ENCODE measurements around the gene TNRC18.

TNRC18 gene

GRCh38 chr7:5339955-5340354 lies 83.7 kb downstream of the TNRC18 start (continued):
- TF ChIP-seq, protein P1, sequence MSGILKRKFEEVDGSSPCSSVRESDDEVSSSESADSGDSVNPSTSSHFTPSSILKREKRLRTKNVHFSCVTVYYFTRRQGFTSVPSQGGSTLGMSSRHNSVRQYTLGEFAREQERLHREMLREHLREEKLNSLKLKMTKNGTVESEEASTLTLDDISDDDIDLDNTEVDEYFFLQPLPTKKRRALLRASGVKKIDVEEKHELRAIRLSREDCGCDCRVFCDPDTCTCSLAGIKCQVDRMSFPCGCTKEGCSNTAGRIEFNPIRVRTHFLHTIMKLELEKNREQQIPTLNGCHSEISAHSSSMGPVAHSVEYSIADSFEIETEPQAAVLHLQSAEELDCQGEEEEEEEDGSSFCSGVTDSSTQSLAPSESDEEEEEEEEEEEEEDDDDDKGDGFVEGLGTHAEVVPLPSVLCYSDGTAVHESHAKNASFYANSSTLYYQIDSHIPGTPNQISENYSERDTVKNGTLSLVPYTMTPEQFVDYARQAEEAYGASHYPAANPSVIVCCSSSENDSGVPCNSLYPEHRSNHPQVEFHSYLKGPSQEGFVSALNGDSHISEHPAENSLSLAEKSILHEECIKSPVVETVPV (CRISPR knock-in tag; IDR thresholded peaks at IDR 0.05): no peak
- TF ChIP-seq, protein P2, sequence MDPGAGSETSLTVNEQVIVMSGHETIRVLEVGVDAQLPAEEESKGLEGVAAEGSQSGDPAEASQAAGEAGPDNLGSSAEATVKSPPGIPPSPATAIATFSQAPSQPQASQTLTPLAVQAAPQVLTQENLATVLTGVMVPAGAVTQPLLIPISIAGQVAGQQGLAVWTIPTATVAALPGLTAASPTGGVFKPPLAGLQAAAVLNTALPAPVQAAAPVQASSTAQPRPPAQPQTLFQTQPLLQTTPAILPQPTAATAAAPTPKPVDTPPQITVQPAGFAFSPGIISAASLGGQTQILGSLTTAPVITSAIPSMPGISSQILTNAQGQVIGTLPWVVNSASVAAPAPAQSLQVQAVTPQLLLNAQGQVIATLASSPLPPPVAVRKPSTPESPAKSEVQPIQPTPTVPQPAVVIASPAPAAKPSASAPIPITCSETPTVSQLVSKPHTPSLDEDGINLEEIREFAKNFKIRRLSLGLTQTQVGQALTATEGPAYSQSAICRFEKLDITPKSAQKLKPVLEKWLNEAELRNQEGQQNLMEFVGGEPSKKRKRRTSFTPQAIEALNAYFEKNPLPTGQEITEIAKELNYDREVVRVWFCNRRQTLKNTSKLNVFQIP (CRISPR knock-in tag; IDR thresholded peaks at IDR 0.05; ENCODE audit: borderline replicate concordance, low read depth): no peak
- TF ChIP-seq PPARA (CRISPR knock-in tag; IDR thresholded peaks at IDR 0.05; ENCODE audit: borderline replicate concordance) (no peak), TOX (CRISPR knock-in tag; IDR thresholded peaks at IDR 0.05; ENCODE audit: borderline replicate concordance) (no peak)

- ATAC-seq: no peak
These were observed 86.6 kb downstream of the TNRC18 start for GRCh38 chr7:5337047-5337446.

GRCh38 chr7:5334671-5335070 lies 89.0 kb downstream of the TNRC18 start:
- ATAC-seq: no peak
- TF ChIP-seq BACH2 (CRISPR knock-in tag; IDR thresholded peaks at IDR 0.05; ENCODE audit: borderline replicate concordance) (no peak), ZC3H10 (CRISPR knock-in tag; IDR thresholded peaks at IDR 0.05) (no peak), ZFP30 (CRISPR knock-in tag; IDR thresholded peaks at IDR 0.05) (no peak)

More at GRCh38 chr7:5337047-5337446, 86.6 kb downstream of the TNRC18 start:
- TF ChIP-seq ZC3H10 (CRISPR knock-in tag; IDR thresholded peaks at IDR 0.05) (no peak), ARNTL (CRISPR knock-in tag; IDR thresholded peaks at IDR 0.05; ENCODE audit: borderline replicate concordance, low read depth) (no peak), CREB5 (CRISPR knock-in tag; IDR thresholded peaks at IDR 0.05; ENCODE audit: low read depth) (no peak), ZFP3 (CRISPR knock-in tag; IDR thresholded peaks at IDR 0.05) (no peak), CSDC2 (CRISPR knock-in tag; IDR thresholded peaks at IDR 0.05) (no peak), GLIS3 (CRISPR knock-in tag; IDR thresholded peaks at IDR 0.05) (no peak), BACH2 (CRISPR knock-in tag; IDR thresholded peaks at IDR 0.05; ENCODE audit: borderline replicate concordance) (no peak), OSR1 (CRISPR knock-in tag; IDR thresholded peaks at IDR 0.05) (no peak), SNAI2 (CRISPR knock-in tag; IDR thresholded peaks at IDR 0.05) (no peak), TOX (CRISPR knock-in tag; IDR thresholded peaks at IDR 0.05; ENCODE audit: borderline replicate concordance) (no peak), ISL1 (CRISPR knock-in tag; IDR thresholded peaks at IDR 0.05) (no peak), ZNF70 (CRISPR knock-in tag; IDR thresholded peaks at IDR 0.05) (no peak), PATZ1 (CRISPR knock-in tag; IDR thresholded peaks at IDR 0.05; ENCODE audit: borderline replicate concordance) (no peak), ZFP30 (CRISPR knock-in tag; IDR thresholded peaks at IDR 0.05) (no peak)
- TF ChIP-seq, protein P2 (CRISPR knock-in tag; IDR thresholded peaks at IDR 0.05; ENCODE audit: borderline replicate concordance, low read depth): no peak

DNA sequence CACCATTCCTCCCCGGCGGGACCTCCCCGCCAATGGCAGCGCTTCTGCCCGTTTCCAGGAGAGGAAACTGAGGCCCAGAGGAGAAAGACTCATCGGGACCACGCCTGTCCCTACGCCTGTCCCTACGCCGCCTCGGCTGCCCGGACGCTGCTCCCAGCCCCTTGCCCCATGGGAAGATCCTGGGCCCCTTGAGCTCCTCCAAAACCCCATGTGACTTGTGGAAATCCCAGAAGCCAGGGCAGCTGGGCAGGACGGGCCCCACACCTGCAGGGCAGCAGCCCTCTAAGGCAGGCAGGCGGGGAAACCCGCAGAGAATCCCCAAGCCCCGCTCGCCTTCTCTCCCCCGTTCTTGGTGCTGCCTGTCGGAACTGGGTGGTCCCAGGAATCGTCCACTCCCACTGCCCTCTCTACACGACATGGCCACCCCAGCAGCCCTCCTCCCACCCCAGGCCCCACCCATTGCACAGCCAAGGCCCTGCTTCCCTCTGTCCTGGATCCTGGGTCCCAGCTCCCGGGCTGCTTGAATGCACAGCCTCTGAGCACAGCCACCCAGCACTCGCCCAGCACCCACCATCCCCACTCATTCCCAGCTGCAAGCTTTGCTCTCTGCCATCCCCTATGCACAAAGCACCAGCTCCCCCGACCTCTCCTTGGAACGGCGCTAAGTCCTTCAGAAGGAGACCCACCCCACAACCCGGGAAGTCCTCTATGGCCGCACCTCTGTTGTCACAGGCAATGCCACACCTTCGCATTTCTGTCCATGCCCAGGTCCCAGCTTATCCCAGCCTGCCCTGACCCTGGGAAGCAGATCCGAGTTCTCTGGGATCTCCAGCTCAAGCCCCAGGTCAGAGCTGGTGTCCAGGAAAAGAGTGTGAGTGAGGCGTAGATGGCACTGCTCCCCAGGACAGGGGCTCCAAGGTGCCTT lies 90.3 kb downstream of the TNRC18 start:
- TF ChIP-seq, protein P3, sequence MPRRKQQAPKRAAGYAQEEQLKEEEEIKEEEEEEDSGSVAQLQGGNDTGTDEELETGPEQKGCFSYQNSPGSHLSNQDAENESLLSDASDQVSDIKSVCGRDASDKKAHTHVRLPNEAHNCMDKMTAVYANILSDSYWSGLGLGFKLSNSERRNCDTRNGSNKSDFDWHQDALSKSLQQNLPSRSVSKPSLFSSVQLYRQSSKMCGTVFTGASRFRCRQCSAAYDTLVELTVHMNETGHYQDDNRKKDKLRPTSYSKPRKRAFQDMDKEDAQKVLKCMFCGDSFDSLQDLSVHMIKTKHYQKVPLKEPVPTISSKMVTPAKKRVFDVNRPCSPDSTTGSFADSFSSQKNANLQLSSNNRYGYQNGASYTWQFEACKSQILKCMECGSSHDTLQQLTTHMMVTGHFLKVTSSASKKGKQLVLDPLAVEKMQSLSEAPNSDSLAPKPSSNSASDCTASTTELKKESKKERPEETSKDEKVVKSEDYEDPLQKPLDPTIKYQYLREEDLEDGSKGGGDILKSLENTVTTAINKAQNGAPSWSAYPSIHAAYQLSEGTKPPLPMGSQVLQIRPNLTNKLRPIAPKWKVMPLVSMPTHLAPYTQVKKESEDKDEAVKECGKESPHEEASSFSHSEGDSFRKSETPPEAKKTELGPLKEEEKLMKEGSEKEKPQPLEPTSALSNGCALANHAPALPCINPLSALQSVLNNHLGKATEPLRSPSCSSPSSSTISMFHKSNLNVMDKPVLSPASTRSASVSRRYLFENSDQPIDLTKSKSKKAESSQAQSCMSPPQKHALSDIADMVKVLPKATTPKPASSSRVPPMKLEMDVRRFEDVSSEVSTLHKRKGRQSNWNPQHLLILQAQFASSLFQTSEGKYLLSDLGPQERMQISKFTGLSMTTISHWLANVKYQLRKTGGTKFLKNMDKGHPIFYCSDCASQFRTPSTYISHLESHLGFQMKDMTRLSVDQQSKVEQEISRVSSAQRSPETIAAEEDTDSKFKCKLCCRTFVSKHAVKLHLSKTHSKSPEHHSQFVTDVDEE (CRISPR knock-in tag; IDR thresholded peaks at IDR 0.05): no peak
- no peak for TF ChIP-seq ZFP3 (CRISPR knock-in tag; IDR thresholded peaks at IDR 0.05)
- TF ChIP-seq, protein P1 (CRISPR knock-in tag; IDR thresholded peaks at IDR 0.05): no peak
- no peak for TF ChIP-seq SNAI2 (CRISPR knock-in tag; IDR thresholded peaks at IDR 0.05)
- no peak for TF ChIP-seq OSR1 (CRISPR knock-in tag; IDR thresholded peaks at IDR 0.05)
- TF ChIP-seq ZNF8 (CRISPR knock-in tag; IDR thresholded peaks at IDR 0.05): no peak
- no peak for TF ChIP-seq GLIS3 (CRISPR knock-in tag; IDR thresholded peaks at IDR 0.05)
- peak; percentile 9; the same call in 1 of the 3 replicates for ATAC-seq
